H9 (cell line): Measurements from ENCODE around the gene DNAJB4. TPM values are rescaled to one million over a fixed set of nuclear protein-coding genes. Genes with fewer than 3 reads are reported as not detected.

ENCODE experiments used
- DNase-seq: peaks from one replicate; pipeline ENCODE4 v3.0.0-alpha.2; 2017
- H2AFZ ChIP-seq: one replicate; pipeline ENCODE4 v1.6.1; 2013; ENCODE audit warnings: mild to moderate bottlenecking, low read length, control low read depth, moderate library complexity
- H2AK5ac ChIP-seq: 2 replicates; pipeline ENCODE4 v1.6.1; 2013; ENCODE audit warnings: low read length, control low read depth, mixed read lengths; ENCODE audit not compliant: insufficient read length
- H2BK120ac ChIP-seq: one replicate; pipeline ENCODE4 v1.6.1; 2013; ENCODE audit warnings: low read depth, mild to moderate bottlenecking, low read length, control low read depth, inconsistent platforms; ENCODE audit not compliant: poor library complexity, severe bottlenecking
- H2BK12ac ChIP-seq: 2 replicates; pipeline ENCODE4 v1.6.1; 2013; ENCODE audit warnings: low read length, control low read depth, mixed read lengths, low read depth; ENCODE audit not compliant: insufficient read length
- H2BK15ac ChIP-seq: 2 replicates; pipeline ENCODE4 v1.6.1; 2013; ENCODE audit warnings: low read depth, low read length, control low read depth
- H2BK20ac ChIP-seq: one replicate; pipeline ENCODE4 v1.6.1; 2013; ENCODE audit warnings: low read depth, mild to moderate bottlenecking, low read length, control low read depth, inconsistent platforms; ENCODE audit not compliant: poor library complexity, severe bottlenecking
- H2BK5ac ChIP-seq: 2 replicates; pipeline ENCODE4 v1.6.1; 2013; ENCODE audit warnings: low read length, control low read depth, mixed read lengths; ENCODE audit not compliant: insufficient read length
- H3K14ac ChIP-seq: 2 replicates; pipeline ENCODE4 v1.6.1; 2013; ENCODE audit warnings: low read length, control low read depth; ENCODE audit not compliant: insufficient read depth
- H3K18ac ChIP-seq: 2 replicates; pipeline ENCODE4 v1.6.1; 2013; ENCODE audit warnings: low read depth, mild to moderate bottlenecking, mixed read lengths, low read length, control low read depth; ENCODE audit not compliant: insufficient read length
- H3K23ac ChIP-seq: 2 replicates; pipeline ENCODE4 v1.6.1; 2013; ENCODE audit warnings: low read length, control low read depth, mixed read lengths, low read depth; ENCODE audit not compliant: insufficient read length
- H3K23me2 ChIP-seq: 2 replicates; pipeline ENCODE4 v1.6.1; 2013; ENCODE audit warnings: low read depth, mild to moderate bottlenecking, mixed read lengths, low read length, control low read depth; ENCODE audit not compliant: insufficient read length, poor library complexity, severe bottlenecking
- H3K27ac ChIP-seq: 2 replicates; pipeline ENCODE4 v1.5.1; 2013; ENCODE audit warnings: low read length, control low read depth, mixed read lengths, low read depth; ENCODE audit not compliant: insufficient read length
- H3K27me3 ChIP-seq: 2 replicates; pipeline ENCODE4 v1.6.1; 2013; ENCODE audit warnings: low read length, control low read depth, inconsistent platforms; ENCODE audit not compliant: insufficient read depth
- H3K4ac ChIP-seq: 2 replicates; pipeline ENCODE4 v1.6.1; 2013; ENCODE audit warnings: low read depth, mild to moderate bottlenecking, control low read depth, inconsistent platforms, low read length, moderate library complexity
- H3K4me1 ChIP-seq: 2 replicates; pipeline ENCODE4 v1.6.1; 2013; ENCODE audit warnings: low read length, control low read depth, inconsistent platforms; ENCODE audit not compliant: insufficient read depth
- H3K4me2 ChIP-seq: 2 replicates; pipeline ENCODE4 v1.6.1; 2013; ENCODE audit warnings: low read length, control low read depth, mixed read lengths; ENCODE audit not compliant: insufficient read length, insufficient read depth
- H3K56ac ChIP-seq: 2 replicates; pipeline ENCODE4 v1.6.1; 2013; ENCODE audit warnings: low read depth, mild to moderate bottlenecking, mixed read lengths, low read length, control low read depth; ENCODE audit not compliant: insufficient read length
- H3K79me1 ChIP-seq: 2 replicates; pipeline ENCODE4 v1.6.1; 2013; ENCODE audit warnings: low read depth, mild to moderate bottlenecking, moderate library complexity, low read length, control low read depth, inconsistent platforms; ENCODE audit not compliant: insufficient read depth, poor library complexity, severe bottlenecking
- H3K79me2 ChIP-seq: 2 replicates; pipeline ENCODE4 v1.6.1; 2013; ENCODE audit warnings: low read length, control low read depth, inconsistent platforms; ENCODE audit not compliant: insufficient read depth
- H3K9ac ChIP-seq: 2 replicates; pipeline ENCODE4 v1.6.1; 2013; ENCODE audit warnings: low read length, control low read depth, mixed read lengths; ENCODE audit not compliant: insufficient read length; ENCODE audit errors: extremely low read depth
- H3K9me3 ChIP-seq: one replicate; pipeline ENCODE4 v1.6.1; 2013; ENCODE audit warnings: low read depth, low read length, inconsistent platforms; ENCODE audit not compliant: control insufficient read depth
- H3T11ph ChIP-seq: one replicate; pipeline ENCODE4 v1.6.1; 2013; ENCODE audit warnings: mild to moderate bottlenecking, low read length, control low read depth, inconsistent platforms
- H4K20me1 ChIP-seq: one replicate; pipeline ENCODE4 v1.6.1; 2013; ENCODE audit not compliant: control insufficient read depth, insufficient read length, insufficient read depth
- H4K5ac ChIP-seq: 2 replicates; pipeline ENCODE4 v1.6.1; 2013; ENCODE audit warnings: low read depth, mild to moderate bottlenecking, mixed read lengths, low read length, control low read depth; ENCODE audit not compliant: insufficient read length
- H4K8ac ChIP-seq: replicated peaks from 2 replicates; pipeline ENCODE4 v1.6.1; 2013; ENCODE audit warnings: low read length, control low read depth, mixed read lengths, low read depth; ENCODE audit not compliant: insufficient read length
- H4K91ac ChIP-seq: 2 replicates; pipeline ENCODE4 v1.6.1; 2013; ENCODE audit warnings: low read depth, mild to moderate bottlenecking, moderate library complexity, mixed read lengths, low read length, control low read depth; ENCODE audit not compliant: insufficient read length
- H3K27ac Mint-ChIP-seq, 3 experiments: 2 replicates in 2 of 3; 3 replicates in 1 of 3; pipeline ENCODE4 v1.8.0; 2020 to 2021; ENCODE audit warnings: mixed read lengths in 3 of 3, mild to moderate bottlenecking in 1 of 3, moderate library complexity in 1 of 3
- H3K27me3 Mint-ChIP-seq: 2 replicates; pipeline ENCODE4 v1.8.0; 2021; ENCODE audit warnings: low read depth, mild to moderate bottlenecking, moderate library complexity, mixed read lengths
- H3K36me3 Mint-ChIP-seq, 3 experiments: 2 replicates in 2 of 3; 3 replicates in 1 of 3; pipeline ENCODE4 v1.8.0; 2020 to 2021; ENCODE audit warnings: low read depth in 3 of 3, mixed read lengths in 3 of 3; ENCODE audit not compliant: insufficient read depth in 1 of 3
- H3K4me1 Mint-ChIP-seq, 2 experiments: 2 replicates each; pipeline ENCODE4 v1.8.0; 2020; ENCODE audit warnings: mixed read lengths in 2 of 2
- H3K4me3 Mint-ChIP-seq, 2 experiments: 2 replicates in 1 of 2; 3 replicates in 1 of 2; pipeline ENCODE4 v1.8.0; 2020 to 2021; ENCODE audit warnings: mild to moderate bottlenecking in 2 of 2, mixed read lengths in 2 of 2, moderate library complexity in 1 of 2
- H3K9me3 Mint-ChIP-seq, 2 experiments: 2 replicates in 1 of 2; 3 replicates in 1 of 2; pipeline ENCODE4 v1.8.0; 2020; ENCODE audit warnings: mild to moderate bottlenecking in 2 of 2, mixed read lengths in 2 of 2, moderate library complexity in 1 of 2
- CTCF ChIP-seq: fragments of 200-600 bp; sonication (generic); conservative IDR thresholded peaks from 3 replicates; pipeline ENCODE4 v1.8.0; 2021; ENCODE audit warnings: antibody characterized with exemption, mild to moderate bottlenecking
- WGBS: extraction: QIAGEN DNeasy Blood & Tissue Kit; methylation state at CpG from one replicate; pipeline ENCODE4 v1.1.7; 2013; ENCODE audit warnings: missing lambda C conversion rate, low lambda C conversion rate, mixed read lengths; ENCODE audit not compliant: insufficient read length; ENCODE audit errors: extremely low coverage; 5-methylcytosine and 5-hydroxymethylcytosine counted together
- total RNA-seq: library from RNA; stranded (reverse); gene quantifications from 2 replicates; pipeline ENCODE4 v1.2.1, GENCODE V29; 2021

The DNAJB4 gene
- total RNA-seq, 1 experiment from 2014 or later: 8.1 TPM

GRCh38 chr1:77966291-77966690 lies 38.4 kb upstream of the DNAJB4 start:
- Histone ChIP-seq H3K27ac (no peak overlapping the region), H3K23ac (no peak overlapping the region), H3T11ph (no peak overlapping the region), H3K27me3 (no peaks in the 10 kb centered on the region), H2BK15ac (no peak overlapping the region), H4K8ac (no peak overlapping the region), H2AK5ac (no peak overlapping the region), H3K79me2 (peaks cover 15% of the 10 kb centered on the region), H3K9me3 (no peaks in the 10 kb centered on the region), H3K23me2 (no peaks in the 10 kb centered on the region), H4K91ac (no peak overlapping the region), H3K18ac (no peak overlapping the region), H3K4me1 (no peaks in the 10 kb centered on the region), H4K5ac (no peak overlapping the region), H4K20me1 (no peaks in the 10 kb centered on the region), H2BK20ac (no peak overlapping the region), H2BK12ac (no peak overlapping the region), H2AFZ (no peak overlapping the region), H2BK5ac (no peak overlapping the region), H3K56ac (no peak overlapping the region), H3K14ac (no peak overlapping the region), H3K4me2 (no peak overlapping the region), H3K79me1 (peaks cover 3% of the 10 kb centered on the region), H3K9ac (no peak overlapping the region), H2BK120ac (no peak overlapping the region), H3K4ac (no peak overlapping the region)
- Mint-ChIP-seq H3K4me3 (no peak overlapping the region), H3K27ac (peak overlapping the region in 2 of 3 experiments; percentile 6 to 27; a peak in 3 of 7 replicates), H3K27me3 (no peaks in the 10 kb centered on the region), H3K4me1 (peaks cover 2% of the 10 kb centered on the region in 2 experiments; a peak in 3 of 4 replicates), H3K36me3 (peaks cover 59 to 90% (median 84%) of the 10 kb centered on the region in 3 experiments), H3K9me3 (no peaks in the 10 kb centered on the region)
- WGBS: no CpG with 5 or more reads among the region's 3 CpGs
- TF ChIP-seq CTCF: no peak
- DNase-seq: no peak
